GM18526 (cell line): ENCODE measurements around the gene C1QA.

Experiments used
- POLR2A ChIP-seq: IDR thresholded peaks from 3 replicates; pipeline ENCODE4 v1.6.1; 2011; ENCODE audit not compliant: insufficient read length; ENCODE audit errors: extremely low read depth

Gene C1QA

GRCh38 chr1:22627331-22627730 is 9.1 kb upstream of the C1QA start:
- no peak for TF ChIP-seq POLR2A

DNA sequence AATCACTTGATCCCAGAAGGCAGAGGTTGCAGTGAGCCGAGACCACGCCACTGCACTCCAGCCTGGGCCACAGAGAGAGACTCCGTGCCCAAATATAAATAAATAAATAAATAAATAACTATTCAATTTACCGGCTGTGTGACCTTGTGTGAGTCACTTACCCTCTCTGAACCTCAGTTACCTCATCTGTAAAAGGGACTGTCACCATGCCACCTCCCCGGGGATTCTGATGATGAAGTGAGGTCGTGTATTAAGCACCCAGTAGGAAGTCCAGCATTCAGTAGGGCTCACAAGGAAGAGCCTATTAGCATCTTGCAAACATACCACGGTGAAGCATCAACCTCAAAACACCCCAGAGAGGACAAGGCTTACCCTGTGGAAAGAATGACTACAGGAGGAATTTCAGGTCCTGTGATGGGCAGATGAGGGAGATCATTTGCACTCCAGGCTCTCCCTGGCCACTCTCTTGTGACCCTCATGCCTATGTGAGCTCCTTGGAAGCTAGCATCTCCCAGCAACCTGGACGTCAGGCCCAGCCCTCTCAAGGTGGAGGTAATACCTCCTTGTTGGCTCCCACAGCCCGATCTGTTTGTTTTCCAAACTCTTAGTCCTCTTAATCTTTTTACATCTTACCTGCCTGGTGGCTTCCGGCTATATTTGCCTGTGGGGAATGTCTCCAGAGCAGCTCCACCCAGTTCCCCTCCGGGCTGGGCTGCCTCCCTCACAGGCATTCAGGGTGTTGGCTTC is 7.6 kb upstream of the C1QA start:
- TF ChIP-seq POLR2A, result no peak

- TF ChIP-seq POLR2A, result no peak
Measured at GRCh38 chr1:22629886-22630285, 6.5 kb upstream of the C1QA start.

GRCh38 chr1:22633697-22634463 is 2.5 kb upstream of the C1QA start:
- no peak for TF ChIP-seq POLR2A

GRCh38 chr1:22635436-22635835 is 992 bp upstream of the C1QA start:
- no peak for TF ChIP-seq POLR2A

DNA sequence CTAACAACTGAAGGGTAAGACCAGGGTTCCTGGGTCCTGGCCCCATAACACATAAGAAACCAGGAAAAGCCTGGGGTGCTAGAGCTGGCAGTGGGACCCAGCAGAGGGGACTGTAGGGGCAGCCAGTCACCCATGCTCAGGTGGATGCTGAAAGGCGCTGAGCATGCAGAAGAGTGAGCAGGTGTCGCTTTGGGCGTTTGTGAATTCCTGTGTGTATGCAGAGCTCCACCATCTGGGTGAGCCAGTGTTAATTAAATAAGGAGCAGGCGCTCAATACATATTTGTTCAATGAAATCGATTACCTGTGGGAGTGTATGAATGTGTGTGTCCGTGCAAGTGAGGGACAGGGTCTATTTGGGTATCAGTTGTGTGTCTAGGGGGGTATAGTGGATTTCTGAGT is 499 bp downstream of the C1QA start:
- no peak for TF ChIP-seq POLR2A

DNA sequence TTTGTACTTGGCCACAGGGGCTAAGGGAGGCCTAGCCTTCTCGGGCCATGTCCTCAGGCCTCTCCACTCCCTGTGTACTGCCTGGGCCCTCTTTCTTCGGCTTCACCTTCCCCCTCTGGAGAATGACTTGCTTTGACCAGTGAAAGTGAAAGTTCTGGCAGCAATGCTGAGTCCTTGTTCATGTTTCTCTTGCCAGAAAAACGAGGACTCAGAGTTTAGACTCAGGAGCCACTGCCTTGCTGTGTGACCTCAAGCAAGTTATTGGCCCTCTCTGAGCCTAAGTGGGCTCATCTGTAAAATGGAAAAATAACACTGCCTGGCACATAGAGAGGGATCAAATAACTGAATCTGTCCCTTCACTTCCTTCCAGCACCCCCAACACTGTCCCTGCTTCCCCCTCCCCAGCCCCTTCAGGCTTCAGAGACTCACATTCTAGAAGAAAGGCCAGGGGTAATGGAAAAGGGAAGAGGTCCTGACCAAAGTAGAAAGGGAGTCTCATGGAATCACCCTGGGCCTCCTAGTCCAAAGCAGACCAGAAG is 1.5 kb downstream of the C1QA start:
- TF ChIP-seq POLR2A, result no peak

DNA sequence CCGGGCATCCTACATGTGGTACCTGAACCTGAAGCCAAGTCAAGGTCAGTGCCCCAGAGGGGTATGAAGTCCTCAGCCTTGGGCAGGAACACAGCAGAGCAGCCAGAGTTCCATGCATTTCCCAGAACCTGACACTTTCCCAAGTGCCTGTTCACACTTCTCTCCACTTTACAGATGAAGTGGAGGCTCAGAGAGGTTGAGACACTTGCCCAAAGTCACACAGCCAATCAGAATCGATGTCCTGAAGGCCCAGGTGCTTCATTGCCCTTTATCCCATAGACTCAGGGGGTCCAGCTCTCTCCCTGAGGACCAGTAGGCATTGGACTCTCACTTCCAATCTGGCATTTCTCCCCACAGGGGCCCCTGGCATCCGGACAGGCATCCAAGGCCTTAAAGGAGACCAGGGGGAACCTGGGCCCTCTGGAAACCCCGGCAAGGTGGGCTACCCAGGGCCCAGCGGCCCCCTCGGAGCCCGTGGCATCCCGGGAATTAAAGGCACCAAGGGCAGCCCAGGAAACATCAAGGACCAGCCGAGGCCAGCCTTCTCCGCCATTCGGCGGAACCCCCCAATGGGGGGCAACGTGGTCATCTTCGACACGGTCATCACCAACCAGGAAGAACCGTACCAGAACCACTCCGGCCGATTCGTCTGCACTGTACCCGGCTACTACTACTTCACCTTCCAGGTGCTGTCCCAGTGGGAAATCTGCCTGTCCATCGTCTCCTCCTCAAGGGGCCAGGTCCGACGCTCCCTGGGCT is 2.2 kb downstream of the C1QA start:
- TF ChIP-seq POLR2A, result no peak

DNA sequence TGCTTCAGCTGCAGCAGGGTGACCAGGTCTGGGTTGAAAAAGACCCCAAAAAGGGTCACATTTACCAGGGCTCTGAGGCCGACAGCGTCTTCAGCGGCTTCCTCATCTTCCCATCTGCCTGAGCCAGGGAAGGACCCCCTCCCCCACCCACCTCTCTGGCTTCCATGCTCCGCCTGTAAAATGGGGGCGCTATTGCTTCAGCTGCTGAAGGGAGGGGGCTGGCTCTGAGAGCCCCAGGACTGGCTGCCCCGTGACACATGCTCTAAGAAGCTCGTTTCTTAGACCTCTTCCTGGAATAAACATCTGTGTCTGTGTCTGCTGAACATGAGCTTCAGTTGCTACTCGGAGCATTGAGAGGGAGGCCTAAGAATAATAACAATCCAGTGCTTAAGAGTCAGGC is 2.9 kb downstream of the C1QA start:
- TF ChIP-seq POLR2A, result no peak

GRCh38 chr1:22641247-22641646 is 4.8 kb downstream of the C1QA start:
- no peak for TF ChIP-seq POLR2A

DNA sequence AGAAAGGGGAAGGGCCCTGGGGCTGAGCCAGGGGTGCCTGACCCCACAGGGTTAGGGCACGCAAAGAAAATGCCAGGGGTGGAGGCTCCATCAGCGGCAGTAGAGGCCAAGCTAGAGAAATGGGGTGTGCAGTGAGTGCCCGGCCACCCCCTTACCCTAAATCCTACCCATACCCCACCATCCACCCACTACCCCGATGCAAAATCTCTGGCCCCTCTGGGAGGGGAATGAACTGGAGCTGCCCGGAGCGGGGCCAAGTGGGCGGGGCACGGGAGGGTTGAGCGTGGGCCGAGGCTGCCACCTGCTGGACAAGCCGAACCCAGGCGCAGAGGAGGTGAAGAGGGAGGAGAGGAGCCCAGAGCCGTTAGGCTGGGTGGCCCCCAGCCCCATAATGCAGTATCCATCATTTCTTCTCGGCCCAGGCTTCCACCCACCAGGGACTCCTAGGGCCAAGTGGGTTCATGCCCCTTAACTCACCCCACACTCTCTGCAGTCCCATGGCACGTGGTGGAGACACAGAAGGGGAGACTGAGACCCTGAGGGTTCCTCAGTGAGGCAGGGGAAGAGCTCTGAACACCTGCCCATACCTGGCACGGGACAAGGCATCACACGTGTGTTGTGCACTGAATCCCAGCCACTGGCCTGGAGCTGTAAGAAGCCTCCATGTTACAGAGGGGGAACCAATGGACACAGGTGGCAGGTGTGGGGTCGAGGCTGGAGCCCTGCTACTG is 5.6 kb downstream of the C1QA start:
- no peak for TF ChIP-seq POLR2A

DNA sequence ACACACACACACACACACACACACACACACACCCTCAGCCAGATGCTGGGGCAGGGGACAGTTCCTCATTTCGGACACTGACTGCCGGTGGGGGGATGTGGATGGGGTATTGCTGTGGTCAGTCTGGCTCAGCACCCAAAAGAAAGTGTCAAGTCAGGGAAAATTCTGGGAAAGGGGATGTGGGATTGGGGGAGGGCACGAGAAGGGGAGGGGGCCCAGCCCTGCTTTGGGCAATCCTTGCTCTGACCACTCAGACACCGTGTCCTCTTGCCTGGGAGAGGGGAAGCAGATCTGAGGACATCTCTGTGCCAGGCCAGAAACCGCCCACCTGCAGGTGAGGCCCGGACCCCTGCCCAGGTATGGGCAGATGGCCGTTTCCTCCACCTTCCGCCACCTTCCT is 7.0 kb downstream of the C1QA start, which contains the start of gene C1QC:
Gene C1QC (plus strand): TSS at position 253 of the 400 bp plus-strand sequence. CDS start 391 bp downstream, outside the sequence.
- no peak for TF ChIP-seq POLR2A

- TF ChIP-seq POLR2A, result no peak
Measured at GRCh38 chr1:22643928-22644327, 7.5 kb downstream of the C1QA start.

GRCh38 chr1:22645931-22646330 is 9.5 kb downstream of the C1QA start:
- no peak for TF ChIP-seq POLR2A

- TF ChIP-seq POLR2A, result no peak
Measured at GRCh38 chr1:22646384-22646783, 10.0 kb downstream of the C1QA start.
